ENCODE data around the gene HS6ST3.

Gene HS6ST3

GRCh38 chr13:96159725-96160124 is 69.8 kb downstream of the HS6ST3 start:
- no peaks in the 10 kb centered on the region for H3K9me3 ChIP-seq (ENCODE audit: severe bottlenecking)
- no peak for DNase-seq (ENCODE audit: low spot score)
- no peak overlapping the region for H3K27ac ChIP-seq (ENCODE audit: poor library complexity, severe bottlenecking)
- no peak for TF ChIP-seq CTCF (IDR thresholded peaks at IDR 0.05; ENCODE audit: poor library complexity, severe bottlenecking)
- H3K27me3 ChIP-seq (ENCODE audit: insufficient read depth, poor library complexity, severe bottlenecking) = peaks cover 6% of the 10 kb centered on the region
- H3K4me1 ChIP-seq (ENCODE audit: insufficient read depth, poor library complexity, severe bottlenecking) = no peaks in the 10 kb centered on the region
- no peaks in the 10 kb centered on the region for H3K36me3 ChIP-seq (ENCODE audit: low read depth)
- no peak for ATAC-seq (ENCODE audit: low read depth)
- H3K4me3 ChIP-seq (ENCODE audit: severe bottlenecking) = no peak overlapping the region

- ATAC-seq (ENCODE audit: low read depth) (no peak), DNase-seq (ENCODE audit: low spot score) (no peak)
- no peak for TF ChIP-seq CTCF (IDR thresholded peaks at IDR 0.05; ENCODE audit: poor library complexity, severe bottlenecking)
- no peaks in the 10 kb centered on the region for H3K9me3 ChIP-seq (ENCODE audit: severe bottlenecking)
- H3K36me3 ChIP-seq (ENCODE audit: low read depth) = no peaks in the 10 kb centered on the region
- H3K27ac ChIP-seq (ENCODE audit: poor library complexity, severe bottlenecking) = no peak overlapping the region
- H3K4me3 ChIP-seq (ENCODE audit: severe bottlenecking) = no peak overlapping the region
- peaks cover 6% of the 10 kb centered on the region for H3K27me3 ChIP-seq (ENCODE audit: insufficient read depth, poor library complexity, severe bottlenecking)
- H3K4me1 ChIP-seq (ENCODE audit: insufficient read depth, poor library complexity, severe bottlenecking) = no peaks in the 10 kb centered on the region
These were observed 71.2 kb downstream of the HS6ST3 start for GRCh38 chr13:96161141-96161540.

DNA sequence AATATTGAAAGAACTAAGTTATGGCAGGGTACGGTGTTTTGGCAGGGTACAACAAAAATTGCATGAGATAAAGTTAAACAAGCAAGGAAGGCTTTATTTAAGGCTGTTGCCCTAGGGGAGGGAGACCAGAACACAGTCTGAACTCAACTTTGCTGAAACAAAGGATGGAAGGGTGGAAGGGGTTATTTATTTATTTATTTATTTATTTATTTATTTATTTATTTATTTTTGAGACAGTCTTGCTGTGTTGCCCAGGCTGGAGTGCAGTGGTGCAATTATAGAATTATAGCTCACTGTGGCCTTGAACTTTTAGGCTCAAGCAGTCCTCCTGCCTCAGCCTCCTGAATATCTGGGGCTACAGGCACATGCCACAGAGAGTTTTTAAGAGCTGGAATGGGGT is 75.9 kb downstream of the HS6ST3 start:
- H3K9me3 ChIP-seq (ENCODE audit: severe bottlenecking) = no peaks in the 10 kb centered on the region
- H3K36me3 ChIP-seq (ENCODE audit: low read depth) = no peaks in the 10 kb centered on the region
- DNase-seq (ENCODE audit: low spot score) (no peak), ATAC-seq (ENCODE audit: low read depth) (no peak)
- H3K27me3 ChIP-seq (ENCODE audit: insufficient read depth, poor library complexity, severe bottlenecking) = peaks cover 6% of the 10 kb centered on the region
- no peak overlapping the region for H3K4me3 ChIP-seq (ENCODE audit: severe bottlenecking)
- no peaks in the 10 kb centered on the region for H3K4me1 ChIP-seq (ENCODE audit: insufficient read depth, poor library complexity, severe bottlenecking)
- TF ChIP-seq CTCF (IDR thresholded peaks at IDR 0.05; ENCODE audit: poor library complexity, severe bottlenecking) = no peak
- no peak overlapping the region for H3K27ac ChIP-seq (ENCODE audit: poor library complexity, severe bottlenecking)

- no peak for DNase-seq (ENCODE audit: low spot score)
- peak; percentile 50; the same call in 1 of the 3 replicates for ATAC-seq (ENCODE audit: low read depth)
- Histone ChIP-seq H3K4me1 (ENCODE audit: insufficient read depth, poor library complexity, severe bottlenecking) (no peaks in the 10 kb centered on the region), H3K27me3 (ENCODE audit: insufficient read depth, poor library complexity, severe bottlenecking) (no peaks in the 10 kb centered on the region), H3K4me3 (ENCODE audit: severe bottlenecking) (no peak overlapping the region), H3K9me3 (ENCODE audit: severe bottlenecking) (no peaks in the 10 kb centered on the region), H3K27ac (ENCODE audit: poor library complexity, severe bottlenecking) (no peak overlapping the region), H3K36me3 (ENCODE audit: low read depth) (no peaks in the 10 kb centered on the region)
- TF ChIP-seq CTCF (IDR thresholded peaks at IDR 0.05; ENCODE audit: poor library complexity, severe bottlenecking) = no peak
These were observed 82.2 kb downstream of the HS6ST3 start for GRCh38 chr13:96172066-96172465.

GRCh38 chr13:96178759-96179158 is 88.9 kb downstream of the HS6ST3 start:
- Histone ChIP-seq H3K9me3 (ENCODE audit: severe bottlenecking) (no peaks in the 10 kb centered on the region), H3K27me3 (ENCODE audit: insufficient read depth, poor library complexity, severe bottlenecking) (no peaks in the 10 kb centered on the region), H3K4me3 (ENCODE audit: severe bottlenecking) (no peak overlapping the region), H3K27ac (ENCODE audit: poor library complexity, severe bottlenecking) (no peak overlapping the region), H3K36me3 (ENCODE audit: low read depth) (no peaks in the 10 kb centered on the region), H3K4me1 (ENCODE audit: insufficient read depth, poor library complexity, severe bottlenecking) (no peaks in the 10 kb centered on the region)
- no peak for ATAC-seq (ENCODE audit: low read depth)
- no peak for TF ChIP-seq CTCF (IDR thresholded peaks at IDR 0.05; ENCODE audit: poor library complexity, severe bottlenecking)
- DNase-seq (ENCODE audit: low spot score) = no peak
